Measurements from ENCODE around the gene ZFP69.
"Not testable (repeated sequence)": the region's sequence is repeated elsewhere in the genome, so short reads cannot be mapped to it uniquely, and the experiment has no call there.

Gene ZFP69

DNA sequence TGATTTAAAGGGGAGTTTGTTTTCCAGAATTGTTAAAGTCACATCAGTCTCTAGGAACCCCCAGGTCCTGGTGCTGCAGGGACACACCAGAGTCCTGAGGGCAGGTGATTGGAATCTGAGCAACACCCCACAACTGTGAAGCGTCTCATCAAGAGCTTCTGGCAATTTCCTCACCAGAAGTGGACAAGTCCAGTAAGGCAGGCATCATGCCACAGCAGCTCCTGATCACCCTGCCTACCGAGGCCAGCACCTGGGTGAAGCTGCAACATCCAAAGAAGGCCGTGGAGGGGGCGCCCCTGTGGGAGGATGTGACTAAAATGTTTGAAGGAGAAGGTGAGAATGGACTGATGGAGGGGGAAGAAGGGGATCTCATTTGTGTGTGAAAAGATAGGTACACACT is 2.1 kb downstream of the ZFP69 start:
- Histone ChIP-seq H3K4me3 (ENCODE audit: low read length) (no peak overlapping the region), H3K27ac (ENCODE audit: low read length) (no peak overlapping the region), H3K27me3 (ENCODE audit: low read depth, low read length) (no peaks in the 10 kb centered on the region), H3K9me3 (ENCODE audit: insufficient read depth, low read length) (no peaks in the 10 kb centered on the region; the same call in 1 of the 2 replicates), H3K79me2 (ENCODE audit: low read length) (no peaks in the 10 kb centered on the region), H3K4me1 (ENCODE audit: low read length) (no peaks in the 10 kb centered on the region), H3K4me2 (ENCODE audit: low read length) (no peak overlapping the region), H2AFZ (ENCODE audit: low read depth, low read length) (no peak overlapping the region), H3K9ac (ENCODE audit: low read length) (no peak overlapping the region), H4K20me1 (ENCODE audit: insufficient read depth, low read length) (no peaks in the 10 kb centered on the region), H3K36me3 (replicated peaks; ENCODE audit: low read depth, low read length) (no peaks in the 10 kb centered on the region)
- no peak for TF ChIP-seq EZH2phosphoT487 (IDR thresholded peaks at IDR 0.05; ENCODE audit: low read depth)
- TF ChIP-seq, protein P1, sequence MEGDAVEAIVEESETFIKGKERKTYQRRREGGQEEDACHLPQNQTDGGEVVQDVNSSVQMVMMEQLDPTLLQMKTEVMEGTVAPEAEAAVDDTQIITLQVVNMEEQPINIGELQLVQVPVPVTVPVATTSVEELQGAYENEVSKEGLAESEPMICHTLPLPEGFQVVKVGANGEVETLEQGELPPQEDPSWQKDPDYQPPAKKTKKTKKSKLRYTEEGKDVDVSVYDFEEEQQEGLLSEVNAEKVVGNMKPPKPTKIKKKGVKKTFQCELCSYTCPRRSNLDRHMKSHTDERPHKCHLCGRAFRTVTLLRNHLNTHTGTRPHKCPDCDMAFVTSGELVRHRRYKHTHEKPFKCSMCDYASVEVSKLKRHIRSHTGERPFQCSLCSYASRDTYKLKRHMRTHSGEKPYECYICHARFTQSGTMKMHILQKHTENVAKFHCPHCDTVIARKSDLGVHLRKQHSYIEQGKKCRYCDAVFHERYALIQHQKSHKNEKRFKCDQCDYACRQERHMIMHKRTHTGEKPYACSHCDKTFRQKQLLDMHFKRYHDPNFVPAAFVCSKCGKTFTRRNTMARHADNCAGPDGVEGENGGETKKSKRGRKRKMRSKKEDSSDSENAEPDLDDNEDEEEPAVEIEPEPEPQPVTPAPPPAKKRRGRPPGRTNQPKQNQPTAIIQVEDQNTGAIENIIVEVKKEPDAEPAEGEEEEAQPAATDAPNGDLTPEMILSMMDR (IDR thresholded peaks at IDR 0.05; ENCODE audit: low read depth, low read length): no peak

DNA sequence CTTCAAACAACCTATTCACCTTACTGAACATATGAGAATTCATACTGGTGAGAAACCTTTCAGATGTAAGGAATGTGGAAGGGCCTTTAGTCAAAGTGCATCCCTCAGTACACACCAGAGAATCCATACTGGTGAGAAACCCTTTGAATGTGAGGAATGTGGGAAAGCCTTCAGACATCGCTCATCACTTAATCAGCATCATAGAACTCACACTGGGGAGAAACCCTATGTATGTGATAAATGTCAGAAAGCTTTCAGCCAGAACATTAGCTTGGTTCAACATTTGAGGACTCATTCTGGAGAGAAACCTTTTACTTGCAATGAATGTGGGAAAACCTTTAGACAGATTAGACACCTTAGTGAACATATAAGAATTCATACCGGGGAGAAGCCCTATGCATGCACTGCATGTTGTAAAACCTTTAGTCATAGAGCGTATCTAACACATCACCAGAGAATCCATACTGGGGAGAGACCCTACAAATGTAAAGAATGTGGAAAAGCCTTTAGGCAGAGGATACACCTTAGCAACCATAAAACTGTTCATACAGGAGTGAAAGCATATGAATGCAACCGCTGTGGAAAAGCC is 18.3 kb downstream of the ZFP69 start:
- Histone ChIP-seq H3K4me1 (ENCODE audit: low read length) (no peaks in the 10 kb centered on the region), H3K9ac (ENCODE audit: low read length) (no peak overlapping the region), H3K36me3 (replicated peaks; ENCODE audit: low read depth, low read length) (peaks cover 7% of the 10 kb centered on the region), H3K4me2 (ENCODE audit: low read length) (no peak overlapping the region), H3K4me3 (ENCODE audit: low read length) (no peak overlapping the region), H2AFZ (ENCODE audit: low read depth, low read length) (no peak overlapping the region), H3K27ac (ENCODE audit: low read length) (no peak overlapping the region), H4K20me1 (ENCODE audit: insufficient read depth, low read length) (no peaks in the 10 kb centered on the region), H3K27me3 (ENCODE audit: low read depth, low read length) (no peaks in the 10 kb centered on the region), H3K9me3 (ENCODE audit: insufficient read depth, low read length) (peaks cover 12% of the 10 kb centered on the region), H3K79me2 (ENCODE audit: low read length) (no peaks in the 10 kb centered on the region)
- no peak for TF ChIP-seq EZH2phosphoT487 (IDR thresholded peaks at IDR 0.05; ENCODE audit: low read depth)
- TF ChIP-seq, protein P1 (IDR thresholded peaks at IDR 0.05; ENCODE audit: low read depth, low read length): no peak

DNA sequence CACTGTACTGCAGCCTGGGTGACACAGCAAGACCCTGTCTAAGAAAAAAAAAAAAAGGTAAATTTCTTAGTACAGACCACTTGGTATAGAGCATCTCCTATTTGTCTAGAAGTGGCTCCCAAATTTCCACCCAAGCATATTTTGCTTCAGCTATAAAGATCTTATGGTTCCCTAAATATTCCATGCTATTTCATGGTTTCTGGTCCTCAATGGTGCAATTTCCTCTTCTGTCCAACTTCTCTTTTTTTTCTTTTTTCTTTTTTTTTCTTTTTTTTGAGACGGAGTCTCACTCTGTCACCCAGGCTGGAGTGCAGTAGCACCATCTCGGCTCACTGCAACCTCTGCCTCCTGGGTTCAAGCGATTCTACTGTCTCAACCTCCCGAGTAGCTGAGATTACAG is 25.6 kb downstream of the ZFP69 start:
- not testable (repeated sequence) for H3K4me1 ChIP-seq (ENCODE audit: low read length); H3K4me2 ChIP-seq (ENCODE audit: low read length); H3K9me3 ChIP-seq (ENCODE audit: insufficient read depth, low read length); H3K79me2 ChIP-seq (ENCODE audit: low read length); H3K36me3 ChIP-seq (replicated peaks; ENCODE audit: low read depth, low read length); H2AFZ ChIP-seq (ENCODE audit: low read depth, low read length); H3K27me3 ChIP-seq (ENCODE audit: low read depth, low read length); H3K9ac ChIP-seq (ENCODE audit: low read length); H3K27ac ChIP-seq (ENCODE audit: low read length); H4K20me1 ChIP-seq (ENCODE audit: insufficient read depth, low read length); H3K4me3 ChIP-seq (ENCODE audit: low read length)

DNA sequence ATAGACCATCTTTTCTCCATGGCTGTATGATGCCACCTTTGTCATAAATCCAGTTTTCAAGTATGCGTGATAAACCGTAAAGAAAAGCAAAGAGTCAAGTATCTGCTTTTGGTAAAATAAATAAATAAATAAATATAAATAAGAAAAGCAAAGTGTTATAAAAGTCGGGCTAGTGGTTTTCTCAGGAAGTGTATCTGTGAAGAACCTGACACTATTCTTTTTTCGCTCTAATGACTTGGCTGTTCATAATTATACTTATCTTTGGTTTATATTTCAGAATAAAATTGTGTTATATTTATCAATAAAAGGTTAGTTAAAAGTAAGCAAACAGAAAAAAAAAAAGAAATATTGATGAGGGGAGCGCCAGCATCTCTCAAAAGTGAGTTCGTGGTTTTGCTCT is 30.9 kb downstream of the ZFP69 start:
- no peaks in the 10 kb centered on the region for H4K20me1 ChIP-seq (ENCODE audit: insufficient read depth, low read length)

More for the DNA sequence above, 30.9 kb downstream of the ZFP69 start:
- H3K4me2 ChIP-seq (ENCODE audit: low read length): no peak overlapping the region
- H3K4me3 ChIP-seq (ENCODE audit: low read length): no peak overlapping the region
- H3K9ac ChIP-seq (ENCODE audit: low read length): no peak overlapping the region
- H3K9me3 ChIP-seq (ENCODE audit: insufficient read depth, low read length): no peaks in the 10 kb centered on the region
- H3K4me1 ChIP-seq (ENCODE audit: low read length): no peaks in the 10 kb centered on the region
- no peak overlapping the region for H3K27ac ChIP-seq (ENCODE audit: low read length)
- TF ChIP-seq, protein P1 (IDR thresholded peaks at IDR 0.05; ENCODE audit: low read depth, low read length): no peak
- no peak for TF ChIP-seq EZH2phosphoT487 (IDR thresholded peaks at IDR 0.05; ENCODE audit: low read depth)
- no peaks in the 10 kb centered on the region for H3K27me3 ChIP-seq (ENCODE audit: low read depth, low read length)
- H3K36me3 ChIP-seq (replicated peaks; ENCODE audit: low read depth, low read length): no peaks in the 10 kb centered on the region
- H3K79me2 ChIP-seq (ENCODE audit: low read length): no peaks in the 10 kb centered on the region
- no peak overlapping the region for H2AFZ ChIP-seq (ENCODE audit: low read depth, low read length)
